ENCODE data around the gene HSFX4. TPM values are rescaled to one million over a fixed set of nuclear protein-coding genes. Genes with fewer than 3 reads are reported as not detected.
A peak's percentile ranks its signal among the peaks of the same experiment; 100 is the strongest.

The HSFX4 gene
- total RNA-seq, 6 experiments from 2014 or later, result not detected

- Histone ChIP-seq H3K9me3 (no peaks in the 10 kb centered on the region), H3K4me3 (no peak overlapping the region), H3K36me3 (no peaks in the 10 kb centered on the region), H3K27me3 (no peaks in the 10 kb centered on the region), H3K27ac (no peak overlapping the region), H3K4me1 (no peaks in the 10 kb centered on the region)
- intact Hi-C loops (cut with DNase I), result no loop called here
- 60% methylated on average over 2 of the region's 6 CpGs for WGBS (ENCODE audit: insufficient coverage, low coverage, low lambda C conversion rate, missing lambda C conversion rate)
- ATAC-seq, result no peak
- no peak for TF ChIP-seq POLR2A (IDR thresholded peaks at IDR 0.05)
- TF ChIP-seq, protein P1, sequence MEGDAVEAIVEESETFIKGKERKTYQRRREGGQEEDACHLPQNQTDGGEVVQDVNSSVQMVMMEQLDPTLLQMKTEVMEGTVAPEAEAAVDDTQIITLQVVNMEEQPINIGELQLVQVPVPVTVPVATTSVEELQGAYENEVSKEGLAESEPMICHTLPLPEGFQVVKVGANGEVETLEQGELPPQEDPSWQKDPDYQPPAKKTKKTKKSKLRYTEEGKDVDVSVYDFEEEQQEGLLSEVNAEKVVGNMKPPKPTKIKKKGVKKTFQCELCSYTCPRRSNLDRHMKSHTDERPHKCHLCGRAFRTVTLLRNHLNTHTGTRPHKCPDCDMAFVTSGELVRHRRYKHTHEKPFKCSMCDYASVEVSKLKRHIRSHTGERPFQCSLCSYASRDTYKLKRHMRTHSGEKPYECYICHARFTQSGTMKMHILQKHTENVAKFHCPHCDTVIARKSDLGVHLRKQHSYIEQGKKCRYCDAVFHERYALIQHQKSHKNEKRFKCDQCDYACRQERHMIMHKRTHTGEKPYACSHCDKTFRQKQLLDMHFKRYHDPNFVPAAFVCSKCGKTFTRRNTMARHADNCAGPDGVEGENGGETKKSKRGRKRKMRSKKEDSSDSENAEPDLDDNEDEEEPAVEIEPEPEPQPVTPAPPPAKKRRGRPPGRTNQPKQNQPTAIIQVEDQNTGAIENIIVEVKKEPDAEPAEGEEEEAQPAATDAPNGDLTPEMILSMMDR (IDR thresholded peaks at IDR 0.05), result no peak
- DNase-seq, result no peak
Observed at GRCh38 chrX:149949743-149950436, 20.5 kb downstream of the HSFX4 start.

DNA sequence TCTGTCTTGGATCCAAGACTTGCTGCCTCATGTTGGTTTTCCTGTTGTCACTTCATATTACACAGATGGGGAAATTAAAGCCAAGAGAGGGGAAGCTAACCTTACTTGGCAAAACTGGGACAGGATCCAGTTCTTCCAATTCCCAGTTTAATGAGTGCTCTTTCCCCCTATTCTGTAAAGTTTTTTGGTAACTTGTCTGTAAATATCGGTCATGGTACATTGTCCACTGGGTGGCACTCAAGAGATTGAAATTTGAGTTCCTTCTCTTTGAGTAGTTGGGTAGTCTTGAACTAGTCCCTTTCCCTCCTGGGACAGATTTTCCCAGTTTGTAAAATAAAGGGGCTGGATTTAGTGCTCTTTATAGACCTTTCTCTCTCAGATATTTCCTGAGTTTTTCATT, 21.3 kb downstream of the HSFX4 start:
- DNase-seq, result no peak
- TF ChIP-seq, protein P1 (IDR thresholded peaks at IDR 0.05), result peak; percentile 51 to 58 (median 57)
- no peak for TF ChIP-seq POLR2A (IDR thresholded peaks at IDR 0.05)
- Histone ChIP-seq H3K4me1 (no peaks in the 10 kb centered on the region), H3K27me3 (no peaks in the 10 kb centered on the region), H3K27ac (no peak overlapping the region), H3K9me3 (no peaks in the 10 kb centered on the region), H3K4me3 (no peak overlapping the region), H3K36me3 (no peaks in the 10 kb centered on the region)
- intact Hi-C loops (cut with DNase I), result no loop called here
- 28% methylated on average over 1 of the region's 1 CpG for WGBS (ENCODE audit: insufficient coverage, low coverage, low lambda C conversion rate, missing lambda C conversion rate)
- ATAC-seq, result peak; percentile 55 to 76 (median 59)

DNA sequence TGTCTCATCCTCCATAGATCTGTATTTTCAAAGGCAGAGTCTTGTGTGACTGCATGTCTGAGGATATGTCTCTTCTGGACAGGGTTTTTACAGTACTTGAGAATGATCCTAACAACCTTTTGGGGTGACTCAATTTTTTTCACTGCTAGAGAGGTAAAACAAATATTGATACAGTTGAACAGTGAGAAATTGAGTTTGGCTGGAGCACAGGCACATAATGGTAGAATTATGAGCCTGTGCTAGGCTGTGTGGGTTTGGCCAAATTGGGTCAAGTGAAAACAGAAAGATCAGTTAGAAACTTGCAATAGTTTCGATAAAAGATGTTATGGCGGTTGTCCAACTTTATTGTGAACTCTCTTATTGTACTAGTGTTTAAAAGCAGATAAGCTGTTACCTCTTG, 32.2 kb downstream of the HSFX4 start:
- intact Hi-C loops (cut with DNase I), result no loop called here
- TF ChIP-seq, protein P1 (IDR thresholded peaks at IDR 0.05), result no peak
- TF ChIP-seq POLR2A (IDR thresholded peaks at IDR 0.05), result no peak
- 39% methylated on average over 2 of the region's 2 CpGs for WGBS (ENCODE audit: insufficient coverage, low coverage, low lambda C conversion rate, missing lambda C conversion rate)
- H3K4me3 ChIP-seq, result no peak overlapping the region
- no peaks in the 10 kb centered on the region for H3K4me1 ChIP-seq
- H3K36me3 ChIP-seq, result no peaks in the 10 kb centered on the region
- no peak for DNase-seq
- peak; percentile 20 to 54 (median 38) for ATAC-seq
- H3K9me3 ChIP-seq, result no peaks in the 10 kb centered on the region
- H3K27ac ChIP-seq, result no peak overlapping the region
- no peaks in the 10 kb centered on the region for H3K27me3 ChIP-seq

DNA sequence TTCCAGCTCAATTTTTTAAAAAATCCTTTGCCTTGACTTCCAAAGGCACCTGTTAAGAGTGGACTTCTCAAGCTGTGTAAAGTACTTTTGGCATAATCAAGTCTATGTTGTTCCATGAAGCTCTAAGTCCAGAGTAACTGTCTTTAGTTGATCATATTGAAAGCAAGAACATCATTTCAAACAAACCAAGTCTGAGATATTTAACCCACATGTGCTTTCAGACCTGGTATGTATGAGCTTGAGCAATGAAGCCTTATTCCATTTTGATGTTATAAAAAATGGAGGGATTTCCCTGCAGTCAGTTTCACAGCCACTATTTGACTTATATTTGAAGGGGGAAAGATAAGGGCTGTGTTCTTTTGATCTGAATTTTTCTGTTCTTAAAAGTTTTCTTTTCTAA, 32.6 kb downstream of the HSFX4 start:
- no peak for ATAC-seq
- Histone ChIP-seq H3K36me3 (no peaks in the 10 kb centered on the region), H3K27me3 (no peaks in the 10 kb centered on the region), H3K9me3 (no peaks in the 10 kb centered on the region), H3K27ac (no peak overlapping the region), H3K4me1 (no peaks in the 10 kb centered on the region), H3K4me3 (no peak overlapping the region)
- DNase-seq, result no peak
- intact Hi-C loops (cut with DNase I), result no loop called here
- TF ChIP-seq POLR2A (IDR thresholded peaks at IDR 0.05), result no peak
- TF ChIP-seq, protein P1 (IDR thresholded peaks at IDR 0.05), result no peak
